OCI-LY3 (cell line): ENCODE data around the gene GAS7.

Experiments used
- H2AFZ ChIP-seq: fragments of 200-600, 300-600 bp; shearing (Covaris generic); 2 replicates; pipeline ENCODE4 v1.6.0; 2014; ENCODE audit warnings: antibody characterized with exemption, low read depth, low read length
- H3K27ac ChIP-seq: fragments of 200-600, 300-600 bp; sonication (generic); 2 replicates; pipeline ENCODE4 v1.5.1; 2014; ENCODE audit warnings: mild to moderate bottlenecking, low read length, moderate library complexity, mixed read lengths
- H3K27me3 ChIP-seq: fragments of 200-600, 300-600 bp; sonication (generic); 2 replicates; pipeline ENCODE4 v1.6.1; 2014; ENCODE audit warnings: low read depth, low read length, mixed read lengths
- H3K36me3 ChIP-seq: fragments of 200-600, 300-600 bp; sonication (generic); replicated peaks from 2 replicates; pipeline ENCODE3; 2014; ENCODE audit warnings: low read depth, low read length, mixed read lengths
- H3K4me1 ChIP-seq: fragments of 300-600, 200-600 bp; sonication (generic); 2 replicates; pipeline ENCODE4 v1.6.1; 2014; ENCODE audit warnings: low read length, mixed read lengths
- H3K4me2 ChIP-seq: fragments of 200-600, 300-600 bp; sonication (generic); 2 replicates; pipeline ENCODE4 v1.6.1; 2014; ENCODE audit warnings: low read length, mixed read lengths
- H3K4me3 ChIP-seq: fragments of 300-600, 200-600 bp; sonication (generic); 2 replicates; pipeline ENCODE4 v1.5.1; 2014; ENCODE audit warnings: antibody characterized with exemption, mild to moderate bottlenecking, low read length, moderate library complexity
- H3K79me2 ChIP-seq: fragments of 300-600, 200-600 bp; shearing (Covaris generic); 2 replicates; pipeline ENCODE4 v1.6.1; 2014; ENCODE audit warnings: mild to moderate bottlenecking, low read length, mixed read lengths
- H3K9ac ChIP-seq: fragments of 300-600, 200-600 bp; shearing (Covaris generic); 2 replicates; pipeline ENCODE4 v1.6.0; 2014; ENCODE audit warnings: mild to moderate bottlenecking, low read length, moderate library complexity
- H3K9me3 ChIP-seq: fragments of 200-600, 300-600 bp; shearing (Covaris generic); 2 replicates; pipeline ENCODE4 v1.6.1; 2014; ENCODE audit warnings: low read length, mixed read lengths; ENCODE audit not compliant: insufficient read depth
- H4K20me1 ChIP-seq: fragments of 200-600, 300-600 bp; sonication (generic); 2 replicates; pipeline ENCODE4 v1.6.1; 2016; ENCODE audit warnings: low read length, mixed read lengths; ENCODE audit not compliant: insufficient read depth
- CTCF ChIP-seq: fragments of 200-600, 300-600 bp; sonication (generic); IDR thresholded peaks from 2 replicates; pipeline ENCODE4 v1.5.1; 2014; ENCODE audit warnings: antibody characterized with exemption, low read length, low read depth
- EZH2phosphoT487 ChIP-seq: fragments of 200-600 bp; shearing (Covaris generic); IDR thresholded peaks from 2 replicates; pipeline ENCODE4 v1.6.1; 2018; ENCODE audit warnings: antibody characterized with exemption, mixed run types, low read depth

GAS7 gene

GRCh38 chr17:10031606-10032005 lies 166.8 kb downstream of the GAS7 start:
- no peak for TF ChIP-seq CTCF
- no peak for TF ChIP-seq EZH2phosphoT487
- Histone ChIP-seq H3K36me3 (no peaks in the 10 kb centered on the region), H2AFZ (no peak overlapping the region), H3K27me3 (no peaks in the 10 kb centered on the region), H3K27ac (no peak overlapping the region), H3K9me3 (no peaks in the 10 kb centered on the region), H3K4me3 (no peak overlapping the region), H3K9ac (no peak overlapping the region), H3K4me2 (no peak overlapping the region), H3K79me2 (no peaks in the 10 kb centered on the region), H4K20me1 (no peaks in the 10 kb centered on the region), H3K4me1 (no peaks in the 10 kb centered on the region)

GRCh38 chr17:10031127-10031526 lies 167.3 kb downstream of the GAS7 start:
- Histone ChIP-seq H3K27me3 (no peaks in the 10 kb centered on the region), H3K4me2 (no peak overlapping the region), H3K79me2 (no peaks in the 10 kb centered on the region), H2AFZ (no peak overlapping the region), H3K4me1 (no peaks in the 10 kb centered on the region), H3K4me3 (no peak overlapping the region), H3K36me3 (no peaks in the 10 kb centered on the region), H3K27ac (no peak overlapping the region), H3K9me3 (no peaks in the 10 kb centered on the region), H4K20me1 (no peaks in the 10 kb centered on the region), H3K9ac (no peak overlapping the region)
- TF ChIP-seq CTCF (no peak), EZH2phosphoT487 (no peak)

GRCh38 chr17:10029129-10029528 lies 169.3 kb downstream of the GAS7 start:
- H3K4me2 ChIP-seq = no peak overlapping the region
- TF ChIP-seq EZH2phosphoT487 (no peak), CTCF (no peak)
- H3K4me1 ChIP-seq = no peaks in the 10 kb centered on the region
- no peaks in the 10 kb centered on the region for H3K9me3 ChIP-seq
- H4K20me1 ChIP-seq = no peaks in the 10 kb centered on the region
- no peak overlapping the region for H3K4me3 ChIP-seq
- no peaks in the 10 kb centered on the region for H3K36me3 ChIP-seq
- H3K79me2 ChIP-seq = no peaks in the 10 kb centered on the region
- no peak overlapping the region for H2AFZ ChIP-seq
- H3K27me3 ChIP-seq = no peaks in the 10 kb centered on the region
- no peak overlapping the region for H3K9ac ChIP-seq
- H3K27ac ChIP-seq = no peak overlapping the region

- no peak overlapping the region for H3K9ac ChIP-seq
- no peak overlapping the region for H3K4me2 ChIP-seq
- no peaks in the 10 kb centered on the region for H3K36me3 ChIP-seq
- H2AFZ ChIP-seq = no peak overlapping the region
- no peak overlapping the region for H3K4me3 ChIP-seq
- no peaks in the 10 kb centered on the region for H4K20me1 ChIP-seq
- no peaks in the 10 kb centered on the region for H3K4me1 ChIP-seq
- no peak for TF ChIP-seq EZH2phosphoT487
- TF ChIP-seq CTCF = no peak
- no peaks in the 10 kb centered on the region for H3K79me2 ChIP-seq
- H3K9me3 ChIP-seq = no peaks in the 10 kb centered on the region
- H3K27me3 ChIP-seq = no peaks in the 10 kb centered on the region
- H3K27ac ChIP-seq = no peak overlapping the region
Observed at GRCh38 chr17:10025976-10026901, 172.2 kb downstream of the GAS7 start.
